ENCODE measurements around the gene CTSS. TPM values are rescaled to one million over a fixed set of nuclear protein-coding genes. Genes with fewer than 3 reads are reported as not detected.

Gene CTSS
- total RNA-seq, 4 donors from 2014 or later: 72.2 to 903 (median 174) TPM

DNA sequence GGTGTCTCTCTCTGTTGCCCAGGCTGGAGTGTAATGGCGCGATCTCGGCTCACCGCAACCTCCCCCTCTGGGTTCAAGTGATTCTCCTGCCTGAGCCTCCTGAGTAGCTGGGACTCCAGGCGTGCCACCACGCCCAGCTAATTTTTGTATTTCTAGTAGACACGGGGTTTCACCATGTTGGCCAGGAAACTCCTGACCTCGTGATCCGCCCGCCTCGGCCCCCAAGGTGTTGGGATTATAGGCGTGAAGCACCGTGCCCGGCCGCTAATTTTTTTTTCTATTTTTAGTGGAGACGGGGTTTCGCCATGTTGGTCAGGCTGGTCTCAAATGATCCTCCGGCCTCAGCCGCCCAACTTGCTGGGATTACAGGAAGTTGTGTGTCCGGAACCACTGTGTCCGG lies 45.5 kb downstream of the CTSS start:
- TF ChIP-seq, protein P1, sequence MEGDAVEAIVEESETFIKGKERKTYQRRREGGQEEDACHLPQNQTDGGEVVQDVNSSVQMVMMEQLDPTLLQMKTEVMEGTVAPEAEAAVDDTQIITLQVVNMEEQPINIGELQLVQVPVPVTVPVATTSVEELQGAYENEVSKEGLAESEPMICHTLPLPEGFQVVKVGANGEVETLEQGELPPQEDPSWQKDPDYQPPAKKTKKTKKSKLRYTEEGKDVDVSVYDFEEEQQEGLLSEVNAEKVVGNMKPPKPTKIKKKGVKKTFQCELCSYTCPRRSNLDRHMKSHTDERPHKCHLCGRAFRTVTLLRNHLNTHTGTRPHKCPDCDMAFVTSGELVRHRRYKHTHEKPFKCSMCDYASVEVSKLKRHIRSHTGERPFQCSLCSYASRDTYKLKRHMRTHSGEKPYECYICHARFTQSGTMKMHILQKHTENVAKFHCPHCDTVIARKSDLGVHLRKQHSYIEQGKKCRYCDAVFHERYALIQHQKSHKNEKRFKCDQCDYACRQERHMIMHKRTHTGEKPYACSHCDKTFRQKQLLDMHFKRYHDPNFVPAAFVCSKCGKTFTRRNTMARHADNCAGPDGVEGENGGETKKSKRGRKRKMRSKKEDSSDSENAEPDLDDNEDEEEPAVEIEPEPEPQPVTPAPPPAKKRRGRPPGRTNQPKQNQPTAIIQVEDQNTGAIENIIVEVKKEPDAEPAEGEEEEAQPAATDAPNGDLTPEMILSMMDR (IDR thresholded peaks at IDR 0.05; ENCODE audit: low read depth): no peak

DNA sequence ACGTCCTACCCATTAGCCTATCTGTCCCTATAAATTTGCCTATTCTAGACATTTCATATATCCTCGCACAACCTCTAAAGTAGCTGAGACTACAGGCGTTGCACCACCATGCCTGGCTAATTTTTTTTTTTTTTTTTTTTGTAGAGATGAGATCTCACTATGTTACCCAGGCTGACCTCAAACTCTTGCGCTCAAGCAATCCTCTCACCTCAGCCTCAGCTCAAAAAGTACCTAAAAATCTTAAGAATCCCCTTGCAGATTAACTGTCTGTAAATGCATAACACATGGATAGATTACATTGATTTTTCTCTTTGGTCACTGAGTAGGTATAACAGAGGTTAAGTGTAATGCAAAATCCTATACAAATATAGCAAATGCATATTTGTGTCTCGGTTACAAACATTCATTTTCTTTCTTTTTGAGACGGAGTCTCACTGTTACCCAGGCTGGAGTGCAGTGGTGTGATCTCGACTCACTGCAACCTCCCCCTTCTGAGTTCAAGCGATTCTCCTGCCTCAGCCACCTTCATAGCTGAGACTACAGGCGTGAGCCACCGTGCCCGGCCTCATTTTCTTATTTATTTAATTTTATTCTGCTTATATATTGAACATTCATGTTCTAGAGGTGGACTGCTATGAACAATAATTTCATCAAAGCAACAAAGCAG lies 47.2 kb downstream of the CTSS start:
- TF ChIP-seq, protein P1 (IDR thresholded peaks at IDR 0.05; ENCODE audit: low read depth): no peak

DNA sequence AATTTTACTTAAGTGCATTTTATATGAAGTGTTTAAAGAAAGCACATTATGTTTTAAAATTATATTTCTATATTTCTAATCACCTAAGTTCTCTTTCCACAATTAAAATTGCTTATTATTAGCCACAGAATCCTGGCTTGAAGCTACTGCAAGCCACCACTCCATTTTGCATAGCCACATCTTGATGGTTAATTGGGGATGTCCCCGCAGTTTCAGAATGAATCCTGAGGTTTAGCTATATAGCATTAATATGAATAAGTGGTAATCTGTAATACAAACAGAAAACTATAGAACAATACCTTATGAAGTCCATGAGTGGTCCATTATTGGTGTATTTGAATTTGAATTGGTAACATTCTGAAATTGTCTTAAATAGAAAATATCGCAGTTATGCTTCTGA lies 57.0 kb downstream of the CTSS start:
- TF ChIP-seq, protein P1 (IDR thresholded peaks at IDR 0.05; ENCODE audit: low read depth): no peak

DNA sequence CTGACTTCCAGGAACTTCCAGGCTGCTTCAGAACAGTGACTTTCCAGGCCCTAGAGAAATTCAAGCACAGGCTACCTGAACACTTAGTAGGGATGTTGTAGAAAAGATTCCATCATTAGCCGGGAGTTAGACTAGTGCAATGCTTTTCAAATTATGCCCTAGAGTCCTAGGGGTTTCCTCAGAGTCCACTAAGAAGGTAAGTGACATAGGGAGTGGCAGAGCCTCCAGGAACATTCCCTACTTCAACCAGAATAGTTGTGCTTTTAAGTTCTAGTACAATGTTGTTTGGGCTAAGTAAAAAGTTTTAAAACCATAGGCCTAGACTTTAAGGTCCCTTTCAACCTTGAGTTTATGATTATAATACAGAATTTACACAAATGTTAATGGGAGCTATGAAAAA lies 59.5 kb downstream of the CTSS start:
- TF ChIP-seq, protein P1 (IDR thresholded peaks at IDR 0.05; ENCODE audit: low read depth): no peak

DNA sequence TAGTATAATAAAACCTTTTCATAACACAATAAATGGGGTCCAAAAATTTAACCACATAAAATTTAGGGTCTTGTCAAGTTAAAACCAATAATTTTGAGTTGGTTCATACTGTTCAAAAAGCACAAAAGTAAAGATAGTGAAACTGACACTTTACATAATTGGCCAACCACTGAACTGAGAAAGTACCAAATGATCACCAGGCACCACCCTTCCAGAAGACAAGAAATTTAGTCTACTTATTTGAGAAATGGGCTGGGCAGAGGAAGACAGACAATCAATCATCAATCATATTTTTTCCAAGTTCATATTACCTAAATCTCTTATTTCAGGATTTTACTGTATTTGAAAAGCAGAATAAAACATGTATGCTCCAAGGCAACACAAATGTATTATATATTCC lies 62.2 kb downstream of the CTSS start:
- TF ChIP-seq, protein P1 (IDR thresholded peaks at IDR 0.05; ENCODE audit: low read depth): no peak

DNA sequence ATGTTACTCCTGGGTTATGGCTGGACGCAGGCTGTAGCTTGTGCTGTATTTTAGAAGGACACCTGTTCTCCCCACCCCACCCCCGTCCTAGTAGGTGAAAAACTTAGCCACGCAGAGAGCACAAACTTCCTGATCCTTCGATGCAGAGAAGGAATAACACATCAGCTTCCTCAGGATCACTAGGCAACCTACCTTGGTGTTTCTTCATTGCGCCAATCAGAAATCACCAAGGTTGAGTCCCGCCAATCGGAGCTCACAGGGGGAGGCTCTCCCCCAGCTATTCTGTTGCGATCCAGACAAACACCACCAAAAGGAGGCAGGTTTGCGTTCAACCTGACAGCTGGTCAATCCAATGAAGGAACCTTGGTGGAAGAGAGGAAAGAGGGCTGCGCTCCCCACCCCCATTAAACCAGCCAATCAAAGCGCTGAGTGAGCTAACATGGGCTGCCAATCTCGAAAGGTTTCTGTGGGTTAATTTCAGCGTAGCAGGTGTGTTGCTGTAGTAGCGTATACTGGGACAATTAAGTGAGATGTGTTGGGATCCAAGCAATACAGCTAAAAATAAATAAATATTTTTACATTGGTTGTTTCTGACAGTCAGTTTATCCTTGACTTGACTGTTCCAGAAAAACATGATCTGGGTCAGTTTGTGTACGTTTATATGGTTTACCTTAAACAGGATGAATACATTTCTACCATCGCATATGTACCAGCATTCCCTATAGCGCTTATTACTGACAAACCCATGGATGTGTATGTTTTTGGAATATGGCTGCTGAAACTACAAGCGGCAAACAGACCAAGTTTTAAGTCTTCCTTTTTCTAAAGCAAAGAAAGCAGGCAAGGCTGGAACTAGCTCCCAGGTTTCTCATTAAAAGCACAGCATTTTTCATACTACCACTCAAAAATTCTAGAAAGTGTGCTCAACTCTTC lies 68.3 kb downstream of the CTSS start, which contains the start of gene GOLPH3L:
GOLPH3L (minus strand) TSS at position 160 of the 933 bp plus-strand sequence. CDS start 2,316 bp downstream, outside the sequence.
- TF ChIP-seq, protein P1 (IDR thresholded peaks at IDR 0.05; ENCODE audit: low read depth): no peak

DNA sequence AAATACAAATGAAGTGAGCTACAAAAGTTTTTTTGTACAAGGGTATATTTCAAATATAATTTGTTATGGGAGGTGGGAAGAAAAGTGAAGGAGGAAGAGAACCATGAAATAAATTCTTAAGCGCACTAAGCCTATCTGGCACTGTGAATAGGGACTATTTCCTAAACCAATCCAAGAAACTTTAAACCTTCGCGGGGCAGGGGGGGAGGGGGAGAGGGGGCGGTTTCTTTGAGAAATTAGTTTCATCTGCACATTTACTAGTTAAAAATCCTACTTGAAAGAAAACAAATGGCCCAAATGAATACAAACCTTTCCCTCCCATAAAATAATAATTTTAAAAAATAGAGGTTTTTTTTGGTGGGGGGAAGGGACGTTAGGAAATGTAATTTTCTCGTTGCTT lies 69.0 kb downstream of the CTSS start:
- TF ChIP-seq, protein P1 (IDR thresholded peaks at IDR 0.05; ENCODE audit: low read depth): no peak
